Natural killer cell (primary cell): Measurements from ENCODE around the gene BANF2. TPM values are rescaled to one million over a fixed set of nuclear protein-coding genes. Genes with fewer than 3 reads are reported as not detected.
A peak's percentile ranks its signal among the peaks of the same experiment; 100 is the strongest.

Experiments
- ATAC-seq, 3 donors: fragments of 150-1000 bp in 2 of 3; fragments of 200-7000 bp in 1 of 3; cut with Tn5 transposase; 1 replicate in 1 of 3; 2 replicates in 2 of 3; pipeline ENCODE4 v1.10.0; 2021; ENCODE audit warnings: mild to moderate bottlenecking in 2 of 3, moderate library complexity in 2 of 3
- DNase-seq, 2 donors: peaks; one replicate each; pipeline versions ENCODE4 v3.0.0 to v3.0.0-alpha.2; 2013 to 2021; ENCODE audit warnings: mixed read lengths in 1 of 2
- H3K27ac ChIP-seq: one replicate; pipeline ENCODE4 v1.5.1; 2013; ENCODE audit warnings: mild to moderate bottlenecking, low read length
- H3K27me3 ChIP-seq: one replicate; pipeline ENCODE4 v1.6.1; 2013; ENCODE audit warnings: low read length; ENCODE audit not compliant: control insufficient read depth, insufficient read depth
- H3K36me3 ChIP-seq: one replicate; pipeline ENCODE4 v1.6.1; 2013; ENCODE audit warnings: low read length; ENCODE audit not compliant: control insufficient read depth, insufficient read depth
- H3K4me1 ChIP-seq: one replicate; pipeline ENCODE4 v1.6.1; 2013; ENCODE audit warnings: low read length; ENCODE audit not compliant: control insufficient read depth, insufficient read depth
- H3K4me3 ChIP-seq: one replicate; pipeline ENCODE4 v1.5.1; 2013; ENCODE audit warnings: low read length
- H3K9me3 ChIP-seq: one replicate; pipeline ENCODE4 v1.6.1; 2013; ENCODE audit warnings: low read length; ENCODE audit not compliant: control insufficient read depth, insufficient read depth
- H3K27ac Mint-ChIP-seq, 2 donors: one replicate each; pipeline ENCODE4 v1.8.0; 2022; ENCODE audit warnings: mild to moderate bottlenecking in 2 of 2, mixed read lengths in 2 of 2, moderate library complexity in 1 of 2
- H3K27me3 Mint-ChIP-seq, 2 donors: one replicate each; pipeline ENCODE4 v1.8.0; 2022; ENCODE audit warnings: low read depth in 2 of 2, mixed read lengths in 2 of 2
- H3K36me3 Mint-ChIP-seq: one replicate; pipeline ENCODE4 v1.8.0; 2022; ENCODE audit warnings: mixed read lengths
- H3K4me1 Mint-ChIP-seq, 2 donors: one replicate each; pipeline ENCODE4 v1.8.0; 2022; ENCODE audit warnings: mixed read lengths in 2 of 2
- H3K4me3 Mint-ChIP-seq: one replicate; pipeline ENCODE4 v1.8.0; 2022; ENCODE audit warnings: mild to moderate bottlenecking, moderate library complexity, mixed read lengths
- H3K9me3 Mint-ChIP-seq, 2 donors: one replicate each; pipeline ENCODE4 v1.8.0; 2022; ENCODE audit warnings: mixed read lengths in 2 of 2
- CTCF ChIP-seq: fragments of 200-600 bp; IDR thresholded peaks from one replicate; pipeline ENCODE4 v1.8.0; 2022; ENCODE audit warnings: antibody characterized with exemption
- WGBS: methylation state at CpG from one replicate; pipeline ENCODE4 v1.1.7; 2013; ENCODE audit warnings: missing lambda C conversion rate; ENCODE audit not compliant: insufficient coverage; 5-methylcytosine and 5-hydroxymethylcytosine counted together
- intact Hi-C: fragments of 100-400 bp; cut with micrococcal nuclease; formaldehyde crosslinking; loops from one replicate; pipeline ENCODE4 v1.14.2; 2022
- total RNA-seq, 4 donors: library from RNA; stranded (reverse); fragments of 120-200 nt in 1 of 4; gene quantifications; one replicate each; pipeline versions ENCODE4 v1.2.3 to v1.2.4, GENCODE V29; 2013 to 2022

BANF2 gene
- total RNA-seq, 3 donors from 2014 or later (not counting 1 experiment from before 2014, with no cell fraction given), result not detected

- peaks cover 7% of the 10 kb centered on the region for H3K36me3 Mint-ChIP-seq
- Histone ChIP-seq H3K9me3 (no peaks in the 10 kb centered on the region), H3K4me3 (no peak overlapping the region), H3K27me3 (no peaks in the 10 kb centered on the region), H3K27ac (peak overlapping the region; percentile 31), H3K36me3 (peaks cover 6% of the 10 kb centered on the region), H3K4me1 (peaks cover 44% of the 10 kb centered on the region)
- intact Hi-C loops, result loop anchor here (2.0 kb wide), 1 partner anchor 17 kb away; no protein-coding TSS in a partner anchor
- peak overlapping the region; percentile 61 for H3K4me3 Mint-ChIP-seq
- no peaks in the 10 kb centered on the region for H3K27me3 Mint-ChIP-seq
- H3K9me3 Mint-ChIP-seq, result no peaks in the 10 kb centered on the region
- no peak for TF ChIP-seq CTCF
- H3K27ac Mint-ChIP-seq, result peak overlapping the region; percentile 66 to 74
- DNase-seq (no peak), ATAC-seq (peak; percentile 48 to 66 (median 54))
- peaks cover 70 to 84% of the 10 kb centered on the region in 2 donors for H3K4me1 Mint-ChIP-seq
- WGBS, result 35% methylated on average over 10 of the region's 11 CpGs
These were observed 35.6 kb upstream of the BANF2 start for GRCh38 chr20:17664025-17664633.

- Mint-ChIP-seq H3K4me3 (peak overlapping the region; percentile 21), H3K27me3 (no peaks in the 10 kb centered on the region), H3K27ac (peak overlapping the region; percentile 66 to 74), H3K4me1 (peaks cover 59 to 78% of the 10 kb centered on the region in 2 donors), H3K36me3 (no peaks in the 10 kb centered on the region), H3K9me3 (no peaks in the 10 kb centered on the region)
- H3K36me3 ChIP-seq, result peaks cover 2% of the 10 kb centered on the region
- no peak overlapping the region for H3K27ac ChIP-seq
- intact Hi-C loops, result loop anchor here (2.0 kb wide), 1 partner anchor 15 kb away; no protein-coding TSS in a partner anchor
- peaks cover 44% of the 10 kb centered on the region for H3K4me1 ChIP-seq
- no peak for ATAC-seq
- DNase-seq, result no peak
- H3K27me3 ChIP-seq, result no peaks in the 10 kb centered on the region
- H3K9me3 ChIP-seq, result no peaks in the 10 kb centered on the region
- no peak overlapping the region for H3K4me3 ChIP-seq
- no peak for TF ChIP-seq CTCF
- WGBS, result 86% methylated on average over 1 of the region's 2 CpGs
These were observed 34.0 kb upstream of the BANF2 start for GRCh38 chr20:17665756-17666155.

- Histone ChIP-seq H3K9me3 (no peaks in the 10 kb centered on the region), H3K27ac (no peak overlapping the region), H3K27me3 (no peaks in the 10 kb centered on the region), H3K4me3 (no peak overlapping the region), H3K36me3 (peaks cover 2% of the 10 kb centered on the region), H3K4me1 (peaks cover 45% of the 10 kb centered on the region)
- Mint-ChIP-seq H3K36me3 (no peaks in the 10 kb centered on the region), H3K27ac (peak overlapping the region in 1 of 2 donors; percentile 74), H3K9me3 (no peaks in the 10 kb centered on the region), H3K4me1 (peaks cover 62 to 78% of the 10 kb centered on the region in 2 donors), H3K27me3 (no peaks in the 10 kb centered on the region), H3K4me3 (no peak overlapping the region)
- ATAC-seq, result no peak
- intact Hi-C loops, result no loop called here
- DNase-seq, result no peak
- TF ChIP-seq CTCF, result no peak
- 100% methylated on average over 1 of the region's 2 CpGs for WGBS
These were observed 33.3 kb upstream of the BANF2 start for GRCh38 chr20:17666481-17666880.

- H3K27me3 Mint-ChIP-seq, result no peaks in the 10 kb centered on the region
- no peak for ATAC-seq
- Histone ChIP-seq H3K4me1 (peaks cover 42% of the 10 kb centered on the region), H3K27ac (no peak overlapping the region), H3K27me3 (no peaks in the 10 kb centered on the region), H3K4me3 (no peak overlapping the region), H3K9me3 (no peaks in the 10 kb centered on the region), H3K36me3 (peaks cover 2% of the 10 kb centered on the region)
- H3K4me1 Mint-ChIP-seq, result peaks cover 60 to 72% of the 10 kb centered on the region in 2 donors
- no peak for TF ChIP-seq CTCF
- H3K27ac Mint-ChIP-seq, result peak overlapping the region in 1 of 2 donors; percentile 15
- H3K36me3 Mint-ChIP-seq, result no peaks in the 10 kb centered on the region
- no peak overlapping the region for H3K4me3 Mint-ChIP-seq
- intact Hi-C loops, result no loop called here
- DNase-seq, result no peak
- no peaks in the 10 kb centered on the region for H3K9me3 Mint-ChIP-seq
- 92% methylated on average over 3 of the region's 3 CpGs for WGBS
These were observed 32.3 kb upstream of the BANF2 start for GRCh38 chr20:17667445-17667844.
